CD4-positive, alpha-beta T cell treated with Interleukin-2 at 100 ng/mL for 4 hours (primary cell): ENCODE measurements around the gene PRM3.

Source experiments
- DNase-seq: peaks from one replicate; pipeline ENCODE4 v3.0.0-alpha.2; 2020; ENCODE audit warnings: low spot score

The PRM3 gene

GRCh38 chr16:11224096-11224893 is 49.1 kb downstream of the PRM3 start:
- peak; percentile 74 for DNase-seq
